Skin epidermis (tissue), 12 donors: Measurements from ENCODE around the gene TRPV4.

Experiments used
- H3K27ac ChIP-seq, 21 experiments: fragments of 200-600 bp; sonication (generic) in 11 of 21; one replicate each; pipeline ENCODE4 v1.5.0; 2020; ENCODE audit warnings: mild to moderate bottlenecking in 3 of 21, inconsistent platforms in 2 of 21, moderate library complexity in 2 of 21
- H3K4me3 ChIP-seq, 7 experiments: fragments of 200-600 bp; sonication (generic) in 2 of 7; one replicate each; pipeline ENCODE4 v1.5.0; 2020; ENCODE audit warnings: inconsistent platforms in 2 of 7, mild to moderate bottlenecking in 2 of 7, moderate library complexity in 1 of 7

Gene TRPV4

DNA sequence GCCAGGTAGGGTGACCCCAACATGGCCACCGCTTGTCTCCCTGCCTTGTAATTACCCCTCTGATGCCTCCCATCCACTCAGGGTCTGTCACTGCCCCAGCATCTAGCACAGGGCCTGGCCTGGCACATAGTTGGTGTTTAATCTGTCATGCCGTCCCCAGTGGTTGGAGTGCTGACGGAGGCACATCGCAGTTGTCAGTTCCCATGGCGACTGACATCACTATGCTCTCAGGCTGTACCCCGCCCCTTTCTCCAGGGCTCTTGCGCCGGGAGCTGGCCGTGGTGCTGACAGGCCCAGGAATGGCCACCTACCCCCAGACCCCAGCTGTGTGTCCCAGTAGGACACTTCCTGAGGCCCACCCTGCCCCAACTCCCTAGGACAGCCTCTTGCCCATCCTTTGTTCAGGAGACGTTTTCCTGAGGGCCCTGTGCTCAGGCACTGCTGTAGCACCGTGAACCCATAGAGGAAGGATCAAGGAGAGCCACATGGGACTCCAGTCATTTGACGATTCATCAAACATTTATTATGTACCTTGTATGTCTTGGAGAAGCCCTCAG, 96.6 kb downstream of the TRPV4 start:
- H3K27ac ChIP-seq, result no peak overlapping the region
- no peak overlapping the region for H3K4me3 ChIP-seq

DNA sequence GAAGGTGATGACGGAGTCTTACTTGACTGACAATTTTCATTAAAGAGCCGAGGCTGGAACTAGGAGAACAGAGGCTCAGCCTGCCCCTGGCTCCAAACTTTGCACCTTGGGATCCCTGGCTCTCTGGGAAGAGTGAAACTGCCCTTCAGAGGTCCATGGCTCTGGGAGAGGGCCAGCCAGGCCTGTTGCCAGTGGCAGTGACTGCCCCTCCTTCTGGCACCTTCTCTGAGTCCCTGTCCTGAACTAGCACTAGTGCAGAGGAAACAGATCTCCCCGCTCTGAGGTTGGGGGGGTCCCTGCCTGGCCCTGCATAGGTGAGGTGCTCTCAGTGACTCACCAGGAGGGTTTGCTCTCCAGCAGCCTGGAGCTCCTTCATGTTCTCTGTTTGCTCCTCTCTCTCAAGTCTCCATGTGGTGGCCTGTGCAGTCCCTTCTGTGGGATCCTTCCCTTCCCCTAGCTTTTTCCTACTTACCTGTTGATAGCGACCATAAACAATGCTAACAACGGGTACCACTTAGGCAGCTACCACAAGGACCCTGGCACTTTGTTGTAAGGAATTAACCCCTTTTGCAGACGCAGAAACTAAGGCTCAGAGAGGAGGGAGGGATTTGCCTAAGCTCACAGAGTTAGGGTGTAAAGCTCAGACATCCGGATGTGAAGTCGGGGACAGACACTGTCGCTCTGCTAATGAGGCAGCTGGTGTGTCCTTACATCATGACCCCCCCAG, 97.2 kb downstream of the TRPV4 start:
- Histone ChIP-seq H3K27ac (no peak overlapping the region), H3K4me3 (no peak overlapping the region)

DNA sequence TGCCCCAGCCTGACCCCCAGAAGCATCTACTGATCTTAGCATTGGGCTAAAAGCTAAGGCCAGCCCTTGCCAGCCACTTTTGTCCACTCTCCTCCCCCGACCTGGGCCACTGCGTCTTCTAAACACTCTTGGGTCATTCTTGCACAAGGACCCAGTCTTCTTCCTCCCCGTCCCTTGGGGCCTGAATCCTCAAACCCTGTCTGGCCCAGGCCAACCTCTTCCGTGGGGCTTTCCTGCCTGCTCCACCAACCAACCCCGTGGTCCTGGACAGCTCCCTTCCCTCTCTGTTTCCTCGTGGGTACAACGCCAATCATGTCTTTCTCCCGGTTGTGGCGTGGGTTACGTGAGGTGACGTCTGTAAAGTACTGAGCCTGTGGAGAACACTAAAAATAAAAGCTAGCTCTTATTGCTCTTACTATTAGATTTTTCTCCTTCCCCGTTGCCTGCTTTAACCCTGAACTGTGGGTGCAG, 98.1 kb downstream of the TRPV4 start:
- no peak overlapping the region for H3K27ac ChIP-seq
- no peak overlapping the region for H3K4me3 ChIP-seq

DNA sequence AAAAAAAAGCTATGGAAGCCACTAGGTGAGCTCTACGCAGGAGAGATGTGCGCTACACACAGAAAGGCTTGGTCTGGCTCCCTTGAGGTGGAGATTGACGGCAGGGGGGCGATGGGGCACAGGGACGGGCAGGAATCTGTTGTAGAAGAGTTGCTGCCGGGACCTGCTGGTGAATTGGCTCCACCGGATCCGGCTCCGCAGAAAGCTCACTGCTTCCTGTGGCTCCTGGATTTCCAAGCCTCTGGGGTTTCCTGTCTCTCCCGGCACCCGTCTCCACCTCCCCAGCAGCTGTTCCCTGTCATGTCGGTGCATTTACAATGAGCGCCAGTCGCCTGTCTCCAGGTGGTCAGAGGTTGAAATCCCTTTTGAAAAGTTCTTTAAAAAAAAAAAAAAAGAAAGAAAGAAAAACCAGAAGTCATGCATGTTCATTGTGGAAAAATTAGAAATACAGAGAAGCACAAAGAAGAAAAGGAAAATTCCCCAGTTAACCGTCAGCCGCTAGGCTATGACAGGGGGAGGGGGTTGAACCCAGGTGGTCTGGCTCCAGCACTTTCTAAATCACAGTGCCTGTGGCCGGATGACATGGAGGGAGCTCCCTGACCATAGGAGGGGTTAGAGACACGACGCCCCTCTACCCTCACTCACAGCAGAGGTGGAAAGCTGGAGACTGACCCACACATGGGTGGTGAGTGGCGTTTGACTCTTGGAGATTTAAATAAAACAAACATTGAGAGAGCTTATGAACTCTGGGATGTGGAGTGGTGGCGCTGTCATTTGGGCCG, 98.8 kb downstream of the TRPV4 start:
- no peak overlapping the region for H3K27ac ChIP-seq
- H3K4me3 ChIP-seq, result no peak overlapping the region
